Endothelial cell of umbilical vein (primary cell): Measurements from ENCODE around the gene SDC1. TPM values are rescaled to one million over a fixed set of nuclear protein-coding genes. Genes with fewer than 3 reads are reported as not detected.

Source experiments
- BruUV-seq: library from RNA; stranded (reverse); fragments of 400-500 nt; replicated peaks from 2 replicates; lab custom pipeline; 2021; lab: Mats Ljungman, UMichigan
- CTCF ChIA-PET: fragments of 300-600, 350-600 bp; sonication (Branson Sonifier 250); formaldehyde crosslinking; loops from one replicate; lab custom pipeline; 2021; ENCODE audit warnings: antibody characterized with exemption, inconsistent platforms; lab: Charles Lee
- POLR2A ChIA-PET: fragments of 300-600, 350-600 bp; sonication (Branson Sonifier 250); formaldehyde crosslinking; loops from one replicate; lab custom pipeline; 2021; ENCODE audit warnings: antibody characterized with exemption, inconsistent platforms; lab: Charles Lee
- DNase-seq: peaks from one replicate; pipeline ENCODE4 v3.0.0-alpha.2; 2011; ENCODE audit warnings: low read depth, low spot score
- FAIRE-seq: peaks from 2 replicates; lab custom pipeline; 2011; peaks lifted over from hg19 to GRCh38; lab: Jason Lieb, UNC
- H2AFZ ChIP-seq: 2 replicates; pipeline ENCODE4 v1.6.0; 2012; ENCODE audit warnings: low read depth, low read length, control low read depth, inconsistent platforms
- H3K27ac ChIP-seq: 2 replicates; pipeline ENCODE4 v1.5.1; 2011; ENCODE audit warnings: low read depth, mild to moderate bottlenecking, control low read depth, low read length, moderate library complexity; ENCODE audit not compliant: insufficient read depth
- H3K27me3 ChIP-seq, 2 experiments: 2 replicates each; pipeline versions ENCODE4 v1.6.0 to v1.6.1; 2011; ENCODE audit warnings: low read length in 2 of 2, mixed read lengths in 1 of 2; ENCODE audit not compliant: control insufficient read depth in 2 of 2, insufficient read depth in 2 of 2
- H3K36me3 ChIP-seq, 2 experiments: 2 replicates in 1 of 2; 3 replicates in 1 of 2; pipeline ENCODE4 v1.5.1; 2011; ENCODE audit warnings: low read length in 2 of 2, mild to moderate bottlenecking in 1 of 2, moderate library complexity in 1 of 2; ENCODE audit not compliant: control insufficient read depth in 2 of 2, insufficient read depth in 2 of 2; ENCODE audit errors: extremely low read depth in 1 of 2
- H3K4me1 ChIP-seq: 3 replicates; pipeline ENCODE4 v1.5.1; 2011; ENCODE audit warnings: mild to moderate bottlenecking, low read length; ENCODE audit not compliant: control insufficient read depth, insufficient read depth; ENCODE audit errors: extremely low read depth
- H3K4me2 ChIP-seq: 2 replicates; pipeline ENCODE4 v1.6.1; 2011; ENCODE audit warnings: low read length, control low read depth, mixed read lengths; ENCODE audit not compliant: insufficient read depth
- H3K4me3 ChIP-seq, 3 experiments: fragments of 200-600 bp in 1 of 3; sonication (generic), shearing (Covaris generic) in 1 of 3; replicated peaks in 1 of 3; 2 replicates each; pipeline ENCODE4 v1.5.1; 2011 to 2016; ENCODE audit warnings: control low read depth in 3 of 3, low read length in 3 of 3, mild to moderate bottlenecking in 2 of 3, inconsistent platforms in 1 of 3, low read depth in 1 of 3, moderate library complexity in 1 of 3; ENCODE audit not compliant: insufficient read depth in 1 of 3
- H3K79me2 ChIP-seq: 2 replicates; pipeline ENCODE4 v1.6.0; 2012; ENCODE audit warnings: low read length, inconsistent platforms; ENCODE audit not compliant: control insufficient read depth, insufficient read depth
- H3K9ac ChIP-seq: replicated peaks from 2 replicates; pipeline ENCODE3; 2011; ENCODE audit warnings: low read length, control low read depth; ENCODE audit not compliant: insufficient read depth; ENCODE audit errors: extremely low read depth
- H3K9me1 ChIP-seq: replicated peaks from 3 replicates; pipeline ENCODE4 v1.6.0; 2011; ENCODE audit warnings: mild to moderate bottlenecking, low read length; ENCODE audit not compliant: control insufficient read depth, insufficient read depth; ENCODE audit errors: extremely low read depth
- H3K9me3 ChIP-seq: replicated peaks from 2 replicates; pipeline ENCODE4 v1.5.1; 2012; ENCODE audit warnings: low read length, inconsistent platforms; ENCODE audit not compliant: control insufficient read depth, insufficient read depth
- H4K20me1 ChIP-seq: replicated peaks from 2 replicates; pipeline ENCODE3; 2011; ENCODE audit warnings: mild to moderate bottlenecking, low read length; ENCODE audit not compliant: control insufficient read depth, insufficient read depth; ENCODE audit errors: extremely low read depth
- CTCF ChIP-seq, 2 donors: IDR thresholded peaks; 1 replicate in 1 of 2; 2 replicates in 1 of 2; pipeline ENCODE4 v1.5.1; 2011; ENCODE audit warnings: low read length in 2 of 2, mild to moderate bottlenecking in 2 of 2, moderate library complexity in 2 of 2, control low read depth in 1 of 2, inconsistent platforms in 1 of 2, low read depth in 1 of 2; ENCODE audit not compliant: insufficient read depth in 1 of 2; ENCODE audit errors: extremely low read depth in 1 of 2
- EZH2 ChIP-seq: IDR thresholded peaks from 2 replicates; pipeline ENCODE4 v1.6.1; 2012; ENCODE audit warnings: borderline replicate concordance, low read depth, mild to moderate bottlenecking, moderate library complexity, low read length, inconsistent platforms; ENCODE audit not compliant: severe bottlenecking
- FOS ChIP-seq: IDR thresholded peaks from 2 replicates; pipeline ENCODE4 v1.6.1; 2011; ENCODE audit warnings: mild to moderate bottlenecking, low read length, moderate library complexity, borderline replicate concordance; ENCODE audit not compliant: insufficient read depth
- GATA2 ChIP-seq: IDR thresholded peaks from 2 replicates; pipeline ENCODE4 v1.7.0; 2011; ENCODE audit warnings: low read depth, mild to moderate bottlenecking, moderate library complexity, mixed read lengths, low read length; ENCODE audit not compliant: insufficient read length, insufficient read depth
- JUN ChIP-seq: IDR thresholded peaks from 2 replicates; pipeline ENCODE4 v1.6.1; 2011; ENCODE audit warnings: borderline replicate concordance, low read depth; ENCODE audit not compliant: insufficient read length, insufficient read depth
- MAX ChIP-seq: IDR thresholded peaks from 2 replicates; pipeline ENCODE4 v1.6.1; 2011; ENCODE audit not compliant: insufficient read depth, insufficient read length
- MYC ChIP-seq: IDR thresholded peaks from one replicate; pipeline ENCODE4 v1.6.1; 2011; ENCODE audit warnings: mild to moderate bottlenecking, low read depth, low read length
- POLR2A ChIP-seq: IDR thresholded peaks from 2 replicates; pipeline ENCODE4 v1.6.1; 2012; ENCODE audit warnings: low read depth, mild to moderate bottlenecking, control low read depth, low read length
- POLR2AphosphoS5 ChIP-seq: IDR thresholded peaks from 2 replicates; pipeline ENCODE4 v1.6.1; 2012; ENCODE audit warnings: low read depth, mild to moderate bottlenecking, control low read depth, low read length, moderate library complexity; ENCODE audit not compliant: insufficient read depth
- dilution Hi-C: fragments of 300-500 bp; cut with MboI; formaldehyde crosslinking; loops from one replicate; pipeline ENCODE4 v1.15.0; 2019; ENCODE audit warnings: low sequenced_read_pairs; ENCODE audit not compliant: extremely low pct_ligation_motif_present
- intact Hi-C: fragments of 100-400 bp; cut with micrococcal nuclease; formaldehyde crosslinking; loops from one replicate; pipeline ENCODE4 v1.10.0; 2022
- polyA plus RNA-seq, 4 experiments: library from polyadenylated mRNA; depleted of rRNA in 3 of 4; stranded (reverse) in 3 of 4; unstranded in 1 of 4; fragments of >200 nt; gene quantifications; 2 replicates each; pipeline versions ENCODE4 v1.2.1 to v1.2.3, GENCODE V29; 2011 to 2012; ENCODE audit warnings: missing spikeins in 1 of 4
- total RNA-seq: library from RNA; stranded (reverse); gene quantifications from 2 replicates; pipeline ENCODE4 v1.2.3, GENCODE V29; 2021

The SDC1 gene
- total and polyA plus RNA-seq, 2 donors (not counting 3 experiments of a cell fraction or from before 2014, with no cell fraction given): 3.2 to 4.0 TPM

GRCh38 chr2:20203072-20203471 is 21.9 kb downstream of the SDC1 start:
- H3K9ac ChIP-seq: no peak overlapping the region
- H3K36me3 ChIP-seq: no peaks in the 10 kb centered on the region
- H3K79me2 ChIP-seq: no peaks in the 10 kb centered on the region
- no peaks in the 10 kb centered on the region for H3K9me3 ChIP-seq
- no peaks in the 10 kb centered on the region for H3K27me3 ChIP-seq
- no peak overlapping the region for H3K27ac ChIP-seq
- no peak overlapping the region for H2AFZ ChIP-seq
- H3K4me3 ChIP-seq: no peak overlapping the region
- H3K4me1 ChIP-seq: no peaks in the 10 kb centered on the region
- TF ChIP-seq POLR2AphosphoS5 (no peak), MYC (no peak), EZH2 (no peak), FOS (no peak), GATA2 (no peak), CTCF (IDR thresholded peaks at IDR 0.05; ENCODE audit: extremely low read depth in 1 of 2, insufficient read depth in 1 of 2, low read depth in 1 of 2, low read length in 2 of 2) (no peak), JUN (no peak), POLR2A (no peak), MAX (no peak)
- POLR2A ChIA-PET: no interaction called here
- DNase-seq: no peak
- H4K20me1 ChIP-seq: no peaks in the 10 kb centered on the region
- dilution Hi-C loops: no loop called here
- CTCF ChIA-PET: interaction anchor here (1.1 to 4.8 kb wide), 2 partner anchors 12 to 67 kb away, joined by 3 to 26 read pairs; no protein-coding TSS in a partner anchor
- H3K9me1 ChIP-seq: no peaks in the 10 kb centered on the region
- no TSS peak for BruUV-seq
- FAIRE-seq: no peak
- intact Hi-C loops: no loop called here
- H3K4me2 ChIP-seq: no peak overlapping the region
